IPS-18c (cell line): ENCODE data around the gene HMGCR.
"Not testable (repeated sequence)": the region's sequence is repeated elsewhere in the genome, so short reads cannot be mapped to it uniquely, and the experiment has no call there.

ENCODE experiments used
- H3K4me3 ChIP-seq: 2 replicates; pipeline ENCODE4 v1.7.0; 2013; ENCODE audit warnings: low read depth, mild to moderate bottlenecking, low read length, moderate library complexity; ENCODE audit not compliant: insufficient read depth
- H3K9me3 ChIP-seq: one replicate; pipeline ENCODE4 v1.6.1; 2013; ENCODE audit warnings: mild to moderate bottlenecking, low read length, moderate library complexity; ENCODE audit not compliant: control insufficient read depth, insufficient read depth

The HMGCR gene

DNA sequence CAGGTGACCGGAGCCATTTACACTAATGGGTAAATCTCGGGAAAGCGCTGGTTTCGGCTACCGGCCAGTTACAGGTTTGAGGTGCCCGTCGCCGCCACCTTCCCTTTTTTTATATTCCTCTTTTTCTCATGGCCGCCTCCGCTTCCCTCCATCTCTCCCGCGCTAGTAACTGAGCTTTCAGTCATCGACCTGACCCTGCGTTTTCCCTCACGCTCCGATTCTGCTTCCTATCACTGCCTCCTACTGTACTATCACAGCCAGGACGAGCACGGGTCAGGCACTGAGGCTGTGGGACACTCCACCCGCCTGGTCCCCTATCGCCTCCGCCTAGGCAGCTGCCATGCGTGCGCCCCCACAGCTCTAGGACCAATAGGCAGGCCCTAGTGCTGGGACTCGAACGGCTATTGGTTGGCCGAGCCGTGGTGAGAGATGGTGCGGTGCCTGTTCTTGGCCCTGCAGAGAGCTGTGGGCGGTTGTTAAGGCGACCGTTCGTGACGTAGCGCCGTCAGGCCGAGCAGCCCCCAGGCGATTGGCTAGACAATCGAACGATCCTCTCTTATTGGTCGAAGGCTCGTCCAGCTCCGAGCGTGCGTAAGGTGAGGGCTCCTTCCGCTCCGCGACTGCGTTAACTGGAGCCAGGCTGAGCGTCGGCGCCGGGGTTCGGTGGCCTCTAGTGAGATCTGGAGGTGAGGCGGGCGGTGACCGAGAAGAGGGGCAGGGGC lies at the start of gene HMGCR:
HMGCR (plus strand) TSS at position 606 of the 722 bp plus-strand sequence. CDS start 5,386 bp downstream, outside the sequence.
- Histone ChIP-seq H3K4me3 (peak within 1 kb of the TSS; percentile 86), H3K9me3 (no peaks in the 10 kb centered on the region)

DNA sequence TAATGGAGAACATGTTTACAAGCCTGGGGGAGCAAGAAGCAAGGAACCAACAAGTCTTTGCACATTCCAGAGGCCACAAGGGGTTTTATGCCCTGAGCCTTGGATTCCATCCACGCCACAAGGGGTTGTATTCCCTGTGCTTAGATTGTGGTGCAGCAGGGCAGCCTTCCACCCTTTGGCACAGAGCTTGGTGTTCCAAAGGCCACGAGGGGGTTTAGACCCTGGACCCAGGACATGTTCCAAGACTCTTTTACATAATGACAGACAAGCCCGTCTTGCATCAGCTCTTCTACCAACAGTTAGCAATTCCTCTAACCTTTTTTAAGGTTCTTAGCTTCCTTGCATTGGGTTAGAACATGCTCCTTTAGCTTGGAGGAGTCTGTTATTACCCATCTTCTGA lies 45.2 kb upstream of the HMGCR start:
- H3K9me3 ChIP-seq, H3K4me3 ChIP-seq: not testable (repeated sequence)

DNA sequence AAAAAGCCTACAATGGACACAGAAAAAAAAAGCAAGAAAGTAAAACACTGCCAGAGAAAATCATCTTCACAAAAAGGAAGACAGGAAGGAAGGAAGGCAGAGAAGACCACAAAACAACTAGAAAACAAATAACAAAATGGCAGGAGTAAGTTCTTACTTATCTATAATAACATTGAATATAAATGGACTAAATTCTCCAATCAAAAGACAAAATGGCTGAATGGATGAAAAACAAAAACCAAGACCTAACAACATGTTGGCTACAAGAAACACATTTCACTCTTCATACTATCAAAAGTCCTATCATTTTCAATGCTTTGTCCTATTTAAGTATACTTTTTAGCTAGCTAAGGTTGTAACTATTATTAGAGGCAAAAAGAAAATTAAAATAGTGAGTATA lies 36.9 kb upstream of the HMGCR start:
- no peak overlapping the region for H3K4me3 ChIP-seq
- H3K9me3 ChIP-seq, result no peaks in the 10 kb centered on the region

DNA sequence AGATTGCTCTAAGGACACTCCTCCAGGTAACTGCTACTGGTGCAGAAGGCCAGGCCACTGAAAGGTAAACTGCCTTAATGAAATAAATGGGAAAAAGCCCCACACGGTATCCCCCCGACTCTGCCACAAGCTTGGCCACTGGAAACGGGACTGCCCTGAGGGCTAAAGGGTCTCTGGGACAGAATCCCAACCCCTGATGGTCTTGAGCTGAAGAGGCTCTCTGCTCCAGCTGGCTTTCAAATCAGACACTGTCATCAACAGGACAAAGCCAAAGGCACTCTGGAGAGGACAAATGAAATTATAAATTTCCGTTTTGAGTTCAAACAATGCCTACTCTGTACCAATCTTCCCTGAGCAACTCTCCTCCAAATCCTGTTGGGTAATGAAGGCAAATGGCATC lies 33.6 kb upstream of the HMGCR start:
- Histone ChIP-seq H3K9me3 (no peaks in the 10 kb centered on the region), H3K4me3 (no peak overlapping the region)

DNA sequence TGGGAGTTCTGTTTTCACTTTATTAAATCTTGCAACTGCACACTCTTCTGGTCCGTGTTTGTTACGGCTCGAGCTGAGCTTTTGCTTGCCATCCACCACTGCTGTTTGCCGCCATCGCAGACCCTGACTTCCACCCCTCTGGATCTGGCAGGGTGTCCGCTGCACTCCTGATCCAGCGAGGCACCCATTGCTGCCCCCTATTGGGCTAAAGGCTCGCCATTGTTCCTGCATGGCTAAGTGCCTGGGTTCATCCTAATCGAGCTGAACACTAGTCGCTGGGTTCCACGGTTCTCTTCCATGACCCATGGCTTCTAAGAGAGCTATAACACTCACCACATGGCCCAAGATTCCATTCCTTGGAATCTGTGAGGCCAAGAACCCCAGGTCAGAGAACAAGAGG lies 32.5 kb upstream of the HMGCR start:
- not testable (repeated sequence) for H3K4me3 ChIP-seq, H3K9me3 ChIP-seq

DNA sequence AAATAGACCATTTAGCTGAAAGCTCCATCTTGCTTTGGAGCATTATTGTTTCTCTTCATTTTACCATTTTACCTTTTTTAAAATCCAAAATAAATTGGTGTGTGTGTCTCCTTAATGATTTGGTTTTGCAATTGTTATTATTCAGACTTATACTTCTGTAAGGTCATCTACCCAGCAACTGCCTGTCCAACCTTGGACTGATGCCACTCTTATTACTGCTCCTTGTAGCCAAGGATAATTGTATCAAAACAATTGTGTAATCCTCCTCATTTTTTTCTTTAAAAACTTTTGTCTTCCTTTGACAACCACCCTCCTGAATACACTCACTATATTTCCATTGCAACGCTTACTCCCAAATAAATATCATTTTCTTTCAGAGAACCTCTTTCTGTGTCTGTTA lies 30.3 kb upstream of the HMGCR start:
- Histone ChIP-seq H3K9me3 (no peaks in the 10 kb centered on the region), H3K4me3 (no peak overlapping the region)

DNA sequence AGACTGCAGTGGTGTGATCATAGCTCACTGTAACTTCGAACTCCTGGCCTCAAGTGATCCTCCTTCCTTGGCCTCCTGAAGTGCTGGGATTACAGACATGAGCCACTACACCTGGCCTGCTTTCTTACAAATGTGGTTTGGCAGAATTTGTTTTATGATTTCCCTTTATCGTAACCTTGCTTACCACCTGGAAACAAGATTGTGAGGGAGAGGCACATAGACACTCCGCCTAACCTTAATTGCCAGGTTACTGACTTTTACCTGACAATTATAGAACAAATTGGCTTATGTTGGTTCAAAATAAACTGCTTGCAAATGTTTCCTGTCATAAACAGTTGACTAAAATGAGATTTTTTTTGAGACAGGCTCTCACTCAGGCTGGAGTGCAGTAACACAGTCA lies 26.8 kb upstream of the HMGCR start:
- H3K4me3 ChIP-seq, result no peak overlapping the region
- no peaks in the 10 kb centered on the region for H3K9me3 ChIP-seq

DNA sequence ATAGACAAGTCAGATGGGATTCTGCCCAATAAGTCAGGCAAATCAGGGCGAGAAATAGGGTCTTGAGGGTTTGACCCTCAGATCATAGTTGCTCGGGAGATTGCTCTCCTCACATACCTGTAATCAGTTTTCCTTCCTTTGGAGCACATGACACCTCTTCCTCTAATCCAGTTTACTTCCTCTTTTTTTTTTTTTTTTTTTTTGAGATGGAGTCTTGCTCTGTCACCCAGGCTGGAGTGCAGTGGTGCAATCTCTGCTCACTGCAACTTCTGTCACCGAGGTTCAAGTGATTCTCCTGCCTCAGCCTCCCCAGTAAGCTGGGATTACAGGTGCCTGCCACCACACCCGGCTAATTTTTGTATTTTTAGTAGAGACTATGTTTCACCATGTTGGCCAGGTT lies 17.9 kb upstream of the HMGCR start:
- H3K9me3 ChIP-seq, H3K4me3 ChIP-seq: not testable (repeated sequence)

DNA sequence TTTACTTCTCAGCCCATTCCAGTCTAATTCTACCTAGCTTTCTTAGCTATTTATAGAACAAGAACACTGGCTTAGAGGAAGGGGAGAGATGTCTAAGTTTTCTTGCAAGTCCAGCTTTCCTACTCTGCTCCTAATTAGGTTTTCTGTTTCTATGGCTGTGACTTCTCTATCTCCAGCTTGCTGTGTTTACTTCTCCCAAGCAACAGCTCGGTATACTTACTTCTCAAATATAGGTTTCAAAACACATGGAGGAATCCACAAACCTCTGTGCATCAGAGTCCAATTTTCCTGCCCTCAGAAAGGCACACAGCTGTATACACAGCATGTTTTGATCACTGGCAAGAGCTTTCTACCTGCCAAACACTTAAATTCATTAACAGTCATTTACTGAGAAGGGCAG lies 17.4 kb upstream of the HMGCR start:
- H3K9me3 ChIP-seq, result no peaks in the 10 kb centered on the region

DNA sequence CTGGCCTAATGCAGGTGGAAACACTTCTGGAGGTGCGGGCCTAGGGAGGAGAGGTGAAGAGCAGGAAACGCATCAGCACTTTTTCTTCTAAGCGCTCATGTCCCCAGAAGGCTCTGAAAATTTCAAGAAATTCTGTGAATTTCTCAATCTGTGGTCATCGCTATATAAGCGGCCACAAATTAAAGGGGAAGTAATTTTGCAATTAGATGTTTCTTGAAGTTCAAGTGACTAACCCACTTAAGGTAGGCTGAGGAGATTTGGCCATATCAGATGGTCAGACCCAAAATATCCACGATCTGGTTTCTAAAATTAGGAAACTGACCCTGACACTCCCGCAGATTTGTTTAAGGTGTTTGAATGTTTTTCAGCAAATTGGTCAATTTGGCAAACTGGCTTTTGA lies 16.6 kb upstream of the HMGCR start:
- Histone ChIP-seq H3K9me3 (no peaks in the 10 kb centered on the region), H3K4me3 (no peak overlapping the region)

More for the DNA sequence above, 17.4 kb upstream of the HMGCR start:
- H3K4me3 ChIP-seq, result no peak overlapping the region

DNA sequence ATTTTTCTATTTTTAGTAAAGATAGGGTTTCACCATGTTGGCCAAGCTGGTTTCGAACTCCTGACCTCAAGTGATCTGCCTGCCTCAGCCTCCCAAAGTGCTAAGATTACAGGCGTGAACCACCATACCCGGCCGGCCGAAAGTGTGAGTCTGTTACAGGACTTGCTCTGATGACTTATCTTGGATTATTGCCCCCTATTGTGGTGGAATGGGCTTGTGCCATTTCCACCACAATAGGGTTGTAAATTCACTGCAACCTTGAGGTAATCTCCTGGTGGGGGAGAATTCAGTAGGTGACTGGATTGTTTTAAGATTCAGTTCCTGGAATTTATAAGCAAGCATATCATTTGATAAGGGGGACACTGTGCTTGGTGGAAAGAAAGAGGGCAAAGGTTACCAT lies 15.0 kb upstream of the HMGCR start:
- no peaks in the 10 kb centered on the region for H3K9me3 ChIP-seq
- no peak overlapping the region for H3K4me3 ChIP-seq

DNA sequence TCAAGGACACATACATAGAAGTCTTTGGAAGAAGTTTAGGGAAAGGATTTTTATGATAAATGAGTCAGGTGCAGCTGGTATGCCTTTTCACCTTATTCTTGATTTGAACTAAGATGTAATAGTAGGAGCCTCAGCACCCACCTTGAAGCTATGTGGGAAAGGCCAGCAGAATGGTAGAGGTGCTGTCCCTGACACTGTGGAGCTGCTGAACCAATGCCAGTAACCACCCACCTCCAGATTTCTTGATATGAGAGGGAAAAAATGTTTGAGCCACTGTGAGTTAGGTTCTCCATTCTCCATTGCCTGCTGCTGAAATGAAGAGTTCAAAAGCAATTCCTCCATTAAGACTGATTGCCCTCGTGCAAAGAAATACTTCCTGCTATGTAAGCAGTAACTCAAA lies 12.2 kb upstream of the HMGCR start:
- Histone ChIP-seq H3K4me3 (no peak overlapping the region), H3K9me3 (no peaks in the 10 kb centered on the region)

DNA sequence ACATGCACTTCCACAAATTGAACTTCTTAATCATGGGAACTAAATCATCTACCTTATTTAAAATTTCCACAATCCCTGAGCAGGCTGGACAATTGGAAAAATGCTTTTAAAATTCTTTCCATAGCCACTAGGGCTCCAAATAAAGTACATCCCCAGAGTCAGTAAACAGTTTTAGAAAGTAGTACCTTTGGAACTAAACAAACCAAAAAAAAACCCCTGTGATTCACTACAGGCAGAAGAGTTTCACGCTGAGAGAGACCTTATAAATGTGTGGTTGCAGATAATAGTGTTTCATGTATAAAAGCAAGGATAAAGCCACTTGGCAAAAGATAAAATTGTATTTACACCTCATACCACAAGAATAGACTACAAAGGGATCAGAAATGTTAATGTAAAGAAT lies 11.8 kb upstream of the HMGCR start:
- H3K9me3 ChIP-seq, result no peaks in the 10 kb centered on the region

DNA sequence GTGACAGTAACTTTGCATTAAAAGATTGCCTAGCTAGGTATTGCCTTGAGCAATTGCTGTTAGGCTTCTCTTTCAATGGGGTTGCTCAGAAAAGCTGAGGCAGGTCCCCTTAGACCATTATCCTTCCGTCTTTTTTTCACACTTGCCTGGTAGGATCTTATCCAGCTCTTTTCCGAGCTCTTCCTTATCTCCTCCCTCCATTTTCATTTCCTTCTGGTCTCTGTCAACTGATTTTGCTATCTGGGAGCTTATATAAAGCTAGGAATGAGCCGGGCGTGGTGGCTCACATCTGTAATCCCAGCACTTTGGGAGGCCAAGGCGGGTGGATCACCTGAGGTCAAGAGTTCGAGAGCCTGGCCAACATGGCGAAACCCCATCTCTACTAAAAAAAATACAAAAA lies 6.6 kb upstream of the HMGCR start:
- Histone ChIP-seq H3K4me3 (no peak overlapping the region), H3K9me3 (no peaks in the 10 kb centered on the region)

More for the DNA sequence above, 11.8 kb upstream of the HMGCR start:
- no peak overlapping the region for H3K4me3 ChIP-seq

DNA sequence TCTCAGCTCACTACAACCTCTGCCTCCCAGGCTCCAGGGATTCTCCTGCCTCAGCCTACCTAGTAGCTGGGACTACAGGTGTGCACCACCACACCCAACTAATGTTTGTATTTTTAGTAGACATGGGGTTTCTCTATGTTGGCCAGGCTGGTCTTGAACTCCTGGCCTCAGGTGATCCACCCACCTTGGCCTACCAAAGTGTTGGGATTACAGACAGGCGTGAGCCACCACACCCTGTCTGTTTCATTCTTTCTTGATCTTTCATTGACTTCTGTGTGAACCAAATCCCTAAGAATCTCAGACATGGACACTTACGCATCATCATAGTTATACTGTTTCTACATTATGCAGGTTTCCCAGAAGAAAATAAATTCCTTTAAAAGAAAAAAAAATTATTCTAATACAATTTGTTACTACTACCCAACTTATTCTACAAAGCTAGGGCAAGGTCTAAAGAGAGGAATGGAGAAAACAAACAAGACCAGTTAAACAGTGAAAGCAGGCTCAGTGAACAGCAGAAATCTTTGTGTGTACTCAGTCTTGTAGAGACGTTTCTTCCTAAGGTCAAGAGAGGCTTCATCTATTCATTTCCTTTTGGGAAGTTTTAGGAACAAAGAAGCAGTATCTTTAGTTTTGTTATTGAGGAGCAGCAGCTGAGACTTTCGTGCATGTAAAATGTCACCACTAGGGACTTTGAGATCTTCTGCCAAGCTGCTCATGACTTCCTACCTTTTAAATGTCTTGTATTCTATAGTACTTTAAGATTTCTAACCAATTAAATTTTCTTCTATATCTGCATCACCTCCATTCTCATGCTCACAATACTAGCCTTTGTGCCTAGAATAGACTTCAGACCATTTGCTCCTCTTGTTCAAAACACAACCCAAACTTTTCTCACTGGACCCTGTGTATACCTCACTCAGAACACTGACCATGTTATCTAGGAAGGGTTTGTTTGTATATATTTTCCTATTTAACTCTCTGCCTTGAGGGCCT lies 5.6 kb upstream of the HMGCR start:
- H3K9me3 ChIP-seq, result no peaks in the 10 kb centered on the region
- H3K4me3 ChIP-seq, result no peak overlapping the region

DNA sequence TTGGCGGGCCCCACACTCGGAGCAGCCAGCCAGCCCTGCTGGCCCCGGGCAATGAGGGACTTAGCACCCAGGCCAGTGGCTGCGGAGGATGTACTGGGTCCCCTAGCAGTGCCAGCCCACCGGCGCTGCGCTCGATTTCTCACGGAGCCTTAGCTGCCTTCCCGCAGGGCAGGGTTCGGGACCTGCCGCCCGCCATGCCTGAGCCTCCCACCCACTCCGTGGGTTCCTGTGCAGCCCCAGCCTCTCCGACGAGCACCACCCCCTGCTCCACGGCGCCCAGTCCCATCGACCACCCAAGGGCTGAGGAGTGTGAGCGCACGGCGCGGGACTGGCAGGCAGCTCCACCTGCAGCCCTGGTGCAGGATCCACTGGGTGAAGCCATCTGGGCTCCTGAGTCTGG lies 3.3 kb upstream of the HMGCR start:
- not testable (repeated sequence) for H3K4me3 ChIP-seq

DNA sequence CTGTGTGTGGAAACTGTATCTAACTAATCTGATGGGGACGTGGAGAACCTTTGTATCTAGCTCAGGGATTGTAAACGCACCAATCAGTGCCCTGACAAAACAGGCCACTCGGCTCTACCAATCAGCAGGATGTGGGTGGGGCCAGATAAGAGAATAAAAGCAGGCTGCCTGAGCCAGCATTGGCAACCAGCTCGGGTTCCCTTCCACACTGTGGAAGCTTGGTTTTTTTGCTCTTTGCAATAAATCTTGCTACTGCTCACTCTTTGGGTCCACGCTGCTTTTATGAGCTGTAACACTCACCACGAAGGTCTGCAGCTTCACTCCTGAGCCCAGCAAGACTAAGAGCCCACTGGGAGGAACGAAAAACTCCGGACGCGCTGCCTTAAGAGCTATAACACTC lies 2.6 kb upstream of the HMGCR start:
- not testable (repeated sequence) for H3K4me3 ChIP-seq, H3K9me3 ChIP-seq

More for the DNA sequence above, 3.3 kb upstream of the HMGCR start:
- H3K9me3 ChIP-seq, result not testable (repeated sequence)

DNA sequence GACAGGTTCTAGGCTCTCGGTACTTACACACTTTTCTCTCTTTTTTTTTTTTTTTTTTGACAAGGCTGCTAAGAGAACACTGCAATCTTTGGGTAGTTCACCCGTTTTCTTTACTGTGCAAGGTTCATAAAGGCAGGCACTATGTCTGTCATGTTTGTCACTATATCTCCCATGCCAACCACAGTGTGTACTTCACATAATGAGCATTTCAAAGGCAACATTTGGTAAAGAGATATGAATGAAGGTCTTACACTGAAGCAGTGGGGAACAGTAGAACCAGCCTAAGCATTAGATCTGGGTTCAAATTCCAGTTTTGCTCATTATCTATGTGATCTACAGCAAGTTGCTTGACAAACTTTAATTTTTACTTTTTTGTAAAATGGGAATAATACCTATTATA lies 1.5 kb upstream of the HMGCR start:
- Histone ChIP-seq H3K9me3 (no peaks in the 10 kb centered on the region), H3K4me3 (no peak overlapping the region)
